Cardiac fibroblast (primary cell): ENCODE measurements around the gene ANKRD33B.

Experiments used
- DNase-seq, 2 donors: peaks; one replicate each; pipeline versions ENCODE4 v3.0.0 to v3.0.0-alpha.2; 2010; ENCODE audit warnings: low read depth in 2 of 2
- H3K4me3 ChIP-seq, 2 donors: replicated peaks in 1 of 2; 1 replicate in 1 of 2; 2 replicates in 1 of 2; pipeline ENCODE4 v1.5.1; 2011; ENCODE audit warnings: low read depth in 2 of 2, low read length in 2 of 2, mild to moderate bottlenecking in 2 of 2, moderate library complexity in 1 of 2
- CTCF ChIP-seq: IDR thresholded peaks from one replicate; pipeline ENCODE4 v1.5.1; 2011; ENCODE audit warnings: low read depth, mild to moderate bottlenecking, low read length, inconsistent platforms

Gene ANKRD33B

GRCh38 chr5:10580531-10581423 is 16.9 kb downstream of the ANKRD33B start:
- TF ChIP-seq CTCF: no peak
- H3K4me3 ChIP-seq: no peak overlapping the region
- DNase-seq: no peak

GRCh38 chr5:10581424-10581748 is 17.5 kb downstream of the ANKRD33B start:
- TF ChIP-seq CTCF: no peak
- no peak for DNase-seq
- no peak overlapping the region for H3K4me3 ChIP-seq

GRCh38 chr5:10581867-10582511 is 18.1 kb downstream of the ANKRD33B start:
- no peak overlapping the region for H3K4me3 ChIP-seq
- no peak for TF ChIP-seq CTCF

GRCh38 chr5:10582512-10582897 is 18.6 kb downstream of the ANKRD33B start:
- no peak for DNase-seq
- TF ChIP-seq CTCF: no peak
- H3K4me3 ChIP-seq: no peak overlapping the region

More at GRCh38 chr5:10581867-10582511, 18.1 kb downstream of the ANKRD33B start:
- peak in 1 of 2 donors; percentile 36 for DNase-seq

- no peak overlapping the region for H3K4me3 ChIP-seq
- no peak for TF ChIP-seq CTCF
- DNase-seq: no peak
Observed at GRCh38 chr5:10583663-10584572, 20.0 kb downstream of the ANKRD33B start.

GRCh38 chr5:10584714-10585517 is 21.0 kb downstream of the ANKRD33B start:
- TF ChIP-seq CTCF: no peak
- H3K4me3 ChIP-seq: no peak overlapping the region
- no peak for DNase-seq
